EH (cell line): ENCODE results near the gene SUPT4H1.

Experiments
- DNase-seq: peaks from one replicate; pipeline ENCODE4 v3.0.0-alpha.2; 2015; ENCODE audit warnings: low read depth

Gene SUPT4H1

DNA sequence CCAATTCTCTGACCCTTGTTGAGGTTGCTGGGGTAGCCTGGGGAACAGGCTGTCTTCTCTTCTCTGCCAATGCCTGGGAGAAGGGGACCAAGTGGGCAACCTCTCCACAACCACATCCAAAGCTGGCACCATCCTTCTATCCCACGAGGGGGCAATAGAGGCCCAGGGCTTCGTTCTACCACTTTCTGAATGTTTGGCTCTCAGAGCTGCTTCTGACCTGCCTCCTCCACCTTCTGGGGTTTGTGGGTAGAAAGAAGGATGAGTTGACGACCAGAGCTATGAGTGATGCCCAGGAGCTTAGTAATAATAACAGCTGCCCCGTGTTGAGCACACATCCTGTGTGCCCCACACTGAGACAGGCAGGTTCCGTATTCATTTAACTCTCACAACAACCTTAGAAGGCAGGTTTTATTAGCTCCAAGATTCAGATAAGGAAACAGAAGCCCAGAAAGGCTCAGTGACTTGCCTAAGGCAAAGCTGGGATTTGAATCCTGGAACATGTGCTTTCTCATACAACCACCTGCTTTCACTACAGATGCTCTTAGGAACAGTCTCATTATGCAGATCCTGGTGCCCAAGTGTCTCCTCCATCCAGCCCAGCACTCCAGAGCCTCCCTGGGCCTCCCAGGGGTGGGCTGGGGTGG, 34.5 kb downstream of the SUPT4H1 start:
- DNase-seq, result peak; percentile 80

- DNase-seq, result no peak
These were observed 35.6 kb downstream of the SUPT4H1 start for GRCh38 chr17:58316260-58316960.

- DNase-seq, result no peak
These were observed 36.3 kb downstream of the SUPT4H1 start for GRCh38 chr17:58315750-58316149.

GRCh38 chr17:58315281-58315711, 36.7 kb downstream of the SUPT4H1 start:
- no peak for DNase-seq

DNA sequence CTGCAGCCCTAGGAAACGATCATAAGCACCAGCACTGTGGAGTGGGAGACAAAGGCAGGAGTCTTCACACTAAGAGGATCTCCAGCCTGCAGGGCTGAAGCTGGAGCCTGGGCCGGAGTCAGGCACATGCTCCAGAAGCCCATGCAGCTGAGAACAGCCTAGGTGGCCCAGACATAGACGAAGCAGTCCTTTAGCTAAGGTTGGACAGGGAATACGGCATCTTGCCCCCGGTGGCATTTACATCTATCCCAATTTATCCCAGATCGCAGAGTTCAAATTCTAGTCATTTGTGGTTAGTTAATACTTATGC, 37.3 kb downstream of the SUPT4H1 start:
- DNase-seq, result no peak

DNA sequence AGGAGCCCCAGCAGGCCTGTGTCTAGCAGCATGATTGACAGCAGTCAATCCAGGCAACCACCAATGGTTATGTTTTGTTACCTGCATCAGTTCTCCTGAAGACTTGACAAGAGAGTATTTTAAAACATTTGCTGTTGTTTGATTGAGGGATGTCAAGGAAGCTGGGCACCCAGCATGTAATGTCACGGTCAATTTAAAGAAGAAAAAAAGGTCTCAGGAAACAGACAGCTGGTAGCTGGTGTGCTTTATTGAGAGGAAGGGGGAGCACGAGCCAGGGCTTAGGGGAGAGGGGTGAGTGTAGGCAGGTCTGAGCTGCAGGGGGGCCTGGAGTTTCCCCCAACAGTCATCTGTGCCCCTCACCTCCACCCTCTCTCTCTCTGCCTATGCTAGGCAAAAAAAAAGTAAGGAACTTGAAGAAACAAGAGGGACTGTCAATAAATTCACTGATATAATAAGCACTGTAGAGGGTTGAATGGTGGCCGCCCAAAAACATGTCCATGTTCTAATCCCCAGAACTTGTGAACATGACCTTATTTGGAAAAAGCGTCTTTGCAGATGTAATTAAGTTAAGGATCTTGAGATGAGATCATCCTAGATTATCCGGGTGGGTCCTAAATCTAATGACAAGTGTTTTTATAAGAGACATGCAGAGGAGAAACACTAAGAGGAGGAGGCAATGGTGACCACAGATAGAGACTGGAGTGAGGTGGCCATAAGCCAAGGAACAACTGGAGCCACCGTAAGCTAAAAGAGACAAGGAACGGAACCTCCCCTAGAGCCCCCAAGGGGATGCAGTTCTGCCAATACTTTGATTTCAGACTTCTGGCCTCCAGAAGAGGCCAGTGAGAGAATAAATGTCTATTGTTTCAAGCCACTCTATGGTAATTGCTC, 37.9 kb downstream of the SUPT4H1 start:
- DNase-seq, result peak; percentile 19

- no peak for DNase-seq
These were observed 39.2 kb downstream of the SUPT4H1 start for GRCh38 chr17:58312829-58313228.

- DNase-seq, result no peak
These were observed 39.9 kb downstream of the SUPT4H1 start for GRCh38 chr17:58312021-58312630.

DNA sequence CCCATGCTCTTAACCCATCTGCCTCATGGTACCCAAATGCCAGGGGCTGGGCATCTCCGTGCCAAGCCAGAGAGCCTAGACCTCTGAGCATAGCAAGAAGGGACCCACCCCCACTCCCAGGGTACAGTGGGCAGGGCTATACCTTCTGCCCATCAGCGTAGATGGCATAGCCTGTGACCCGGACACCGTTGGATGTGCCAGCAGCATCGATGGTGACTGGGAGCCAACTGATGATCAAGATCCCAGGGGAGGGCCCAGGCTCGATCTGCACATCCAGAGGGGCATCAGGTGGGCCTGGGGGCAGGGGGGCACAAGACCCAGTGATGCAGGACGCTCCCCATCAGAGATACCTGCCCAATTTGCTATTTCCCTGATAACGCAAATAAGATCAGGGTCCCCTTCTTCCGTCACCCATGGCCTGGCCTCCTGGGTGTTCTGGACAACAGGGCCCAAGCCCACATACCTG, 40.5 kb downstream of the SUPT4H1 start:
- DNase-seq, result no peak

DNA sequence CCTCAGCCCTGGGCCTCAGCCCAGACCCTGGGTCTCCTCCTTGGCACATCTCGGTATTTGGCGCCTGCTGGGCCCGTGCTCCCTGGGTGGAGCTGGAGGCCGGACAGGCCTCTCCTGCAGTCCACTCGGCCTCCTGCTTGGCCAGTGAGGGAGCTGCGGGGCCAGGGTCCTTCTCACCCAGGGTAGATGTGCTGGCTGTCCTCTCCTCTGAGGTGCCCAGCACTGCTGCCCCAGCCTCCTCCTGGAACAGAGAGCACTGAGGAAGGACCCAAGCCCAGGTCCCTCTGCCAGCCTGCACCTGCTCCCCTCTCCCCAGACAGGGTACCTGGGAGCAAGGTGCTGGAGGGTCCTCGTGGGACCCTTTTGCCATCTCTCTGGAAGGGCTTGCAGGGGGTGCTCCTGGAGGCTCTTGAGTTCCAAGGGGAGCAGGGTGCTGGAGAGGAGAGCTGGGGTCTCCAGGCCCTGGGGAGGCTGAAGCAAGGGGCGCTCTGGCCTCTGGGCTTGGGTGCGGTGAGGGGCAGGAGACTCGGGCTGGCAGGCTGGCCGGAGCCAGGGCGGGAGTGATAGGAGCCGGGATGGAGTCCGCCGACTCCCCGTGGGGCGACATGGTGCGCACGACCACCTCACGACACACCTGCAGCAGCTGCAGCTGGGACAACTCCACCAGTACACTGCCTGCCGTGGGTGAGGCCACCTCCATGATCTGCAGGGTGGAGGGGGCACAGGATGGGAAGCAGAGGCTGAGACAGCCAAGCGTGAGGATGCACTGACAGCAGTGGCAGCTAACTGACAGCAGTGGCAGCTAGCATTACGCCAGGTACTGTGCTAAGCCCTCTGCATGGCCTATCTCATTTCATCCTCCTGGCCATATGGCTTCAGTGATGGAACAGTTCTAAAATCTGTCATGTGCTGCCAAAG, 41.2 kb downstream of the SUPT4H1 start:
- DNase-seq, result no peak

- DNase-seq, result no peak
These were observed 42.1 kb downstream of the SUPT4H1 start for GRCh38 chr17:58309918-58310259.

DNA sequence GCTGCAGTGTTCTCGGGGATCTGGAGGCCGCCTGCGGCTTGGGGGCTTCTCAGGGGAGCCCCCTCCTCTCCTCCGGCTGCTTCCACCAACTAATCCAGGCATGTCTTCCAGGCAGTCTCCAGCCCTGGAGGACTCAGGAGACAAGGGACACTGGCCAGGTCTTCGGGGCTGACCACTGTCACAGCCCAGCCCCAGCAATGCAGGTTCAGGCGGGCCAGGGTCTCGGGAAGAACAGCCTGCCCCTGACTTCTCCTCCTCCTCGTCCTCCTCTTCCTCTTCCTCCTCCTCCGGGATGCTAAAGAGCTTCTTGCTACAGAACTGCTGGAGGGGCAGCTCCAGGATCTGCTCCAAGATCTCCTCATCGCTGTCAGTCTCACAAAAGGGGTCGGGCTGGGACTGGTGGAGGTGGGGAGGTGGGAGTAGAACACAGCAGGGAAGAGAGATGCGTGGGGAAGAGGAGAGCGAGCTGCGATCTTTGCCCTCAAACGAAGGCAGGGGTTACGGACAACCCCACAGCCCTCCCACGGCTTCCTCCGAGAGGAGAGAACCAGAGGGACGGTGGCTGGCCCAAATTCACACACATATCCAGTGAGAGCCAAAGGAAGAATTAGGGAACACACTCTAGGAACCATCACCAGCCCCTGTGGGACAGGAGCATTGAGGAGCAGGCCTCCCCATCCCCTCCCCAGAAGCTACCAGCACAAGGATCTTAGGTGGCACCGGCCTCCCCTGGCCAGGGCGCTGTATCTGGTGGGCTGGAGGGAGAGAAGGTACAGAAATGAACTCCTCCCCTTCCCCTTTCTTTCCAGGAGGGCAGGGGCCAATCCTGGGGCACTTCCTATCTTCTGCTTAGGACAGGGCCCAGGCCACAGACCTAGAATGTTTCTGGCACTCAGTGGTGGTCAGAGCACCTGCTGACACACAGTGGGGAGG, 42.8 kb downstream of the SUPT4H1 start:
- no peak for DNase-seq

GRCh38 chr17:58308173-58308984, 43.6 kb downstream of the SUPT4H1 start:
- DNase-seq, result peak; percentile 16

DNA sequence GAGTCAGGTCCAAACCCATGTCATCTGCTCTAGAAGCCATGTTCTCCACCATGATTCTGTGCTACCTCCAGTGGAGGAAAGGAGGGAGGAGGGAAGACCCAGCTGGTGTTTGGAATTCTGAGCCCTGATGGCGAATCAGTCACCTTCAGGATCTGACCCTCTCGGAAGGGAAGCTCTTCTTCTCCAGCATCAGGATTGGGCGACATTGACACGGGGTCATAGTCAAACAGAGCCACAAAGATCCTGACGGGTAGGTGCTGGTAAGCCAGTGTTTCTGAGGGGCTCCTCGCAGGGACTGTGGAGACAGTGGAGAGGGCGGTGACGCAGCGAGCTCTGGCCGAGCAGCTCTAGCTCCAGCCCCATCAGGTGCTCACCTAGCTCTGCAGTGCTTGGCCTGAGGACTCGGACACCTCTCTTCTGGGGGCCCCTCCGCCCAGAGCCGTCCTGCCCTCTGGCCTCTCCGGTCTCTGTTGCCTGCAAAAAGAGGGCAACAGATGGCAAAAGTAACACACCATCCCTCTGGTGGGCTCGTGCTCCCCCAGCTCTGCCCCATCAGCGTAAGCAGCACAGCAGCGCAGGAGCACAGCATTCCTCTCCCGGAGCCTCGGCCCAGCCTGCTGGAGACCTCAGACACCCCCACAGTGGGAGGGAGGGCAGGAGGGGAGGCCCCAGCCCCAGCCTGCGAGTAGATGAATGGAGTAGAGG, 44.4 kb downstream of the SUPT4H1 start:
- DNase-seq, result no peak

GRCh38 chr17:58306131-58306951, 45.7 kb downstream of the SUPT4H1 start:
- DNase-seq, result no peak

DNA sequence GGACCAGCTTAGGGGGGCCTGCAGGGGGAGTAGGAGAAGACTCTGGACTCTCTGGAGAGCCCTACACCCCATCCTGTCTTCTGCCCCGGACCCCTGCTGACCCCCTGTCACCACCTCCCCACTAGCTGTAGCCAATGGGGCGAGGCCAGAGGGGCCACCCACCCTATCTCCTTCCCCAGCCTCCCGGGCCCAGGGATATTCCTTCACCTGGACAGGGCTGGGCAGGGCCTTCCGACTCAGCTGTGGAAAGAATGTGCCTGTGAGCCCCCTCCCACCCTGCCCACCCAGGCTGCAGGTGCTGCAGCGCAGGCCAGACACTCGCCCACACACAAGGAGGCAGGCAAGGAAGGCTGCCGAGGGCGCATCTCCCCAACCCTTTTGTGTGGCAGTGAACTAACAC, 46.4 kb downstream of the SUPT4H1 start:
- no peak for DNase-seq

GRCh38 chr17:58304750-58305486, 47.1 kb downstream of the SUPT4H1 start:
- DNase-seq, result no peak
